Osteoblast (primary cell): ENCODE data around the gene SLC26A1. TPM values are rescaled to one million over a fixed set of nuclear protein-coding genes. Genes with fewer than 3 reads are reported as not detected.

Experiments
- DNase-seq: peaks from one replicate; pipeline ENCODE4 v3.0.0; 2011; ENCODE audit warnings: low spot score, mixed read lengths; ENCODE audit not compliant: insufficient read length; ENCODE audit errors: missing footprints
- H2AFZ ChIP-seq: 2 replicates; pipeline ENCODE4 v1.6.0; 2011; ENCODE audit warnings: mild to moderate bottlenecking, low read length
- H3K27ac ChIP-seq: 2 replicates; pipeline ENCODE4 v1.5.1; 2011; ENCODE audit warnings: mild to moderate bottlenecking, low read depth, low read length, moderate library complexity
- H3K27me3 ChIP-seq: 2 replicates; pipeline ENCODE4 v1.6.0; 2012; ENCODE audit warnings: mild to moderate bottlenecking, control low read depth, inconsistent platforms, low read length, moderate library complexity; ENCODE audit not compliant: insufficient read depth
- H3K36me3 ChIP-seq: 2 replicates; pipeline ENCODE4 v1.5.1; 2011; ENCODE audit warnings: mild to moderate bottlenecking, low read length, control low read depth, moderate library complexity; ENCODE audit not compliant: insufficient read depth
- H3K4me1 ChIP-seq: 2 replicates; pipeline ENCODE4 v1.5.1; 2011; ENCODE audit warnings: mild to moderate bottlenecking, low read length, control low read depth, moderate library complexity; ENCODE audit not compliant: insufficient read depth
- H3K4me2 ChIP-seq: 2 replicates; pipeline ENCODE4 v1.6.0; 2011; ENCODE audit warnings: mild to moderate bottlenecking, low read length; ENCODE audit not compliant: insufficient read depth
- H3K4me3 ChIP-seq: fragments of 200-600 bp; sonication (generic); 3 replicates; pipeline ENCODE4 v1.5.1; 2012; ENCODE audit warnings: mild to moderate bottlenecking, low read length, inconsistent platforms; ENCODE audit not compliant: insufficient read depth
- H3K79me2 ChIP-seq: 2 replicates; pipeline ENCODE4 v1.6.0; 2012; ENCODE audit warnings: mild to moderate bottlenecking, low read length, control low read depth, inconsistent platforms; ENCODE audit not compliant: insufficient read depth
- H3K9me3 ChIP-seq: 2 replicates; pipeline ENCODE4 v1.5.1; 2011; ENCODE audit warnings: low read depth, low read length, control low read depth
- H4K20me1 ChIP-seq: 2 replicates; pipeline ENCODE4 v1.6.0; 2012; ENCODE audit warnings: mild to moderate bottlenecking, low read length, control low read depth; ENCODE audit not compliant: insufficient read depth
- total RNA-seq: library from RNA; depleted of rRNA; stranded (reverse); fragments of >200 nt; gene quantifications from 2 replicates; pipeline ENCODE4 v1.2.3, GENCODE V29; 2012
- TF ChIP-seq, protein P1 (sequence below): IDR thresholded peaks from 2 replicates; pipeline ENCODE4 v1.5.1; 2011; ENCODE audit warnings: mild to moderate bottlenecking, low read depth, low read length, moderate library complexity; ENCODE audit errors: extremely low read depth

Gene SLC26A1
- total RNA-seq, 1 donor = 0.36 TPM

DNA sequence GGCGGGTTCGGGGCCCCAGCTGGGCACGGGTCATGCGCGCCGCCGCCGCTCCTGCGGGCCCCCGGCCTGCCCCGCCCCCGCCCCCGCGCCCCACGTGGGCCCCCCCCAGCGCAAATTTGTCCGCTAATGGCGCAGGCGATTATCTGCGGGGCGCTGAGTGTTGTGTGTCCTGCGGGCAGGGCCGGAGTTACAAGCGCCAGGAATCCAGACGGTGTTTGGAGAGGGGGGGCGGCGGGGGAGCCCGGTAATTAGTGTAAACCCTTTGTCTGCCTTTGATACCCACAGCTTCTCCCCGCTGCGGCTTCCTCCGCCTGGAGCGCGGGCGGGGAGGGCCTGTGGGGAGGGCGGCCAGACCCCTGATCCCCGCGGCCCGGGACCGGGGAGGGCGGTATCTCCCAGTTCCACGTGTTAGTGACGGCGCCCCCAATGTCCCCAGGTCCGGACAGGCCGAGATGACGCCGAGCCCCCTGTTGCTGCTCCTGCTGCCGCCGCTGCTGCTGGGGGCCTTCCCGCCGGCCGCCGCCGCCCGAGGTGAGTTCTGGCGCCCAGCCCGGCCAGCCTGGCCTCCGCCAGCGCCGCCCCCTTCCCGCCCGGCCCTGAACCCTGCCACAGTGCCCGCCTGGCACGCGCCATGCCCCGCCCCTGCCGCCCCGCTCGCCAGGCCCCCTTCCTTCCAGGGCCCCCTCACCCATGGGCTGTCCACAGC is 19.0 kb upstream of the SLC26A1 start:
- Histone ChIP-seq H3K4me2 (peak overlapping the region; percentile 70), H3K4me3 (peak overlapping the region; percentile 74), H3K27me3 (peaks cover 21% of the 10 kb centered on the region), H2AFZ (no peak overlapping the region), H3K9me3 (no peaks in the 10 kb centered on the region), H3K4me1 (peaks cover 18% of the 10 kb centered on the region), H3K79me2 (no peaks in the 10 kb centered on the region), H3K36me3 (peaks cover 3% of the 10 kb centered on the region), H4K20me1 (peaks cover 21% of the 10 kb centered on the region), H3K27ac (no peak overlapping the region)
- peak; percentile 96 for DNase-seq
- TF ChIP-seq, protein P1, sequence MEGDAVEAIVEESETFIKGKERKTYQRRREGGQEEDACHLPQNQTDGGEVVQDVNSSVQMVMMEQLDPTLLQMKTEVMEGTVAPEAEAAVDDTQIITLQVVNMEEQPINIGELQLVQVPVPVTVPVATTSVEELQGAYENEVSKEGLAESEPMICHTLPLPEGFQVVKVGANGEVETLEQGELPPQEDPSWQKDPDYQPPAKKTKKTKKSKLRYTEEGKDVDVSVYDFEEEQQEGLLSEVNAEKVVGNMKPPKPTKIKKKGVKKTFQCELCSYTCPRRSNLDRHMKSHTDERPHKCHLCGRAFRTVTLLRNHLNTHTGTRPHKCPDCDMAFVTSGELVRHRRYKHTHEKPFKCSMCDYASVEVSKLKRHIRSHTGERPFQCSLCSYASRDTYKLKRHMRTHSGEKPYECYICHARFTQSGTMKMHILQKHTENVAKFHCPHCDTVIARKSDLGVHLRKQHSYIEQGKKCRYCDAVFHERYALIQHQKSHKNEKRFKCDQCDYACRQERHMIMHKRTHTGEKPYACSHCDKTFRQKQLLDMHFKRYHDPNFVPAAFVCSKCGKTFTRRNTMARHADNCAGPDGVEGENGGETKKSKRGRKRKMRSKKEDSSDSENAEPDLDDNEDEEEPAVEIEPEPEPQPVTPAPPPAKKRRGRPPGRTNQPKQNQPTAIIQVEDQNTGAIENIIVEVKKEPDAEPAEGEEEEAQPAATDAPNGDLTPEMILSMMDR = no peak

DNA sequence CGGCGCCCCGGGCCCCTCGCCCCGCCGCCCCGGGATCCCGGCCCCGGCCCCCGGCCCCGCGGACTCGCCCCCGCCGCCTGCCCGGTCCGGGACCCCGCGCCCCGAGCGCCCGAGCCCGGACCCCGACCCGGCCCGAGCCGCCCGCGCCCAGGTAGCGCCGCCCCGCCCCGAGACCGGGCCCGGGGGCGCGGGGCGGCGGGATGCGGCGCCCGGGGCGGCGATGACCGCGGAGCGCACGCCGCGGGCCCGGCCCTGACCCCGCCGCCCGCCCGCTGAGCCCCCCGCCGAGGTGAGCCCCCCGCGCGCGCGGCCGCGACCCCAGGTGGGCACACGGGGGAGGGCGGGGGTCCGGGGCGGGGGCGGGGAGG is 18.4 kb upstream of the SLC26A1 start:
- Histone ChIP-seq H4K20me1 (peaks cover 21% of the 10 kb centered on the region), H3K4me1 (peaks cover 18% of the 10 kb centered on the region), H2AFZ (no peak overlapping the region), H3K27ac (no peak overlapping the region), H3K4me3 (no peak overlapping the region), H3K9me3 (peaks cover 2% of the 10 kb centered on the region), H3K27me3 (peaks cover 26% of the 10 kb centered on the region), H3K4me2 (no peak overlapping the region), H3K79me2 (no peaks in the 10 kb centered on the region), H3K36me3 (peaks cover 3% of the 10 kb centered on the region)
- TF ChIP-seq, protein P1 = no peak
- no peak for DNase-seq

DNA sequence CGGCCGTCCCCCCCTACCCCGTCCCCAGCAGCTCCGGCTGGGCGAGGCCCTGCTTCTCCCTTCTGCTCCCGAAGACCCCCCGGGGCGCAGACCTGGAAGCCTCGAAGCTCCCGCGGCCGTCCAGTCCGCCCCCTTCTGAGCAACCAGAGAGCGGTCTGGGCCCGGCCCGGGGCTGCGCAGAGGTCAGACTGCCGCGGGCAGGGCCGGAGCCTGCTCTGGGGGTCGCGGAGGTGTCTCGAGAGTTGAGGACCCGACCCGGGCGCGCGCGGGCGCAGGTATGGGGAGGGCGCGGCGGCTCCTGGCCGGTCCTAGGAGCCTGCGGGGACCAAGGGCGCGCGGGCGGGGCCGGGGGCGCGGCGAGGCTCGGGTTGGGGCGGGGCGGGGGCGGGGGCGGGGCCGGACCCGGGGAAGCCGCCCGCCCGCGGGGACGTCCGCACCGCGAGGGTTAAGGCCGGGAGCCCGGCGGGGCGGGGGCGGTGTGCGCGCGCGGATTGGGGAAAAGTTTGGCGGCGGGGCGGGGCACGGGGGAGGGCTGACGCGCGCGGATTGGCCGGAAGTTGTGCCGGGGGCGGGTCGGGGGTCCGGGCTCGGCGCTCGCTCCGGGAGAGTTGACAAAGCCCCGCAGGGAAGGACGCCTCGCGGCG is 17.9 kb upstream of the SLC26A1 start, which contains the start of gene FGFRL1:
TSS of gene FGFRL1 (plus strand) at position 605 of the 644 bp plus-strand sequence. CDS start 860 bp downstream, outside the sequence.
- Histone ChIP-seq H3K27ac (peak within 1 kb of the TSS; percentile 33), H3K9me3 (peaks cover 2% of the 10 kb centered on the region), H3K36me3 (peaks cover 3% of the 10 kb centered on the region), H2AFZ (peak within 1 kb of the TSS; percentile 77), H3K4me3 (peak within 1 kb of the TSS; percentile 74), H4K20me1 (peaks cover 17% of the 10 kb centered on the region), H3K4me2 (peak within 1 kb of the TSS; percentile 81), H3K27me3 (peaks cover 26% of the 10 kb centered on the region), H3K4me1 (peaks cover 18% of the 10 kb centered on the region), H3K79me2 (no peaks in the 10 kb centered on the region)
- TF ChIP-seq, protein P1 = no peak
- peak; percentile 100 for DNase-seq

DNA sequence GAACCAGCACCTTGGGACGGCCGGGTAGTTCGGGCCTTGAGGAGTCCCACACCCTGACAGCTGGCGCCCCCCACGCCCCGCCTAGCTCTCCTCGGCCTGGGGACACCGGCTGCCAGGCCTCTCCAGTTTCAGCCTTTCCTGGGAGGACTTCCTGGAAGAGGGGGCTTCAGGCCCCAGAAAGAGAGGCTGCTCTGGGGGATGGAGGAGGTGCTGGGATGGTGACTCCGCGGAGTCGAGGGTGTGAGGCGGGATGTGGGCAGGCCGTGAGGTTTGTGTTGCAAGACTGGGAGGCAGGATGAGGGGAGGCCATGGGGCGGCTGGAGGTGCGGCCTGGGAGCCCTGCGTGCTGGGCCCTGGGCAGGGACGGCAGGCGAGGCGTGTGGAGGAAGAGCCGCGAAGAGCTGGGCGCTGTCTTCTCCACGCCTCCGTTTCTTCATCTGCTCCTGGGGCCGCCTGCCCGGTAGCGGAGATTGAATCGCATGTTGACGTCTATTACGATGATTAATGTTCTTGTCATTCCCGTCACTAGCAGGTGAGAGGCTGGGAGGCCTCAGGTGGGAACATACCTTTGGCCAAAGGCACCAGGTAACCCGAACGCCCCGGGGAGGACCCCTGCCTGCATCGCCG is 17.3 kb upstream of the SLC26A1 start:
- H3K4me1 ChIP-seq = peaks cover 18% of the 10 kb centered on the region
- H3K27ac ChIP-seq = peak overlapping the region; percentile 33
- H2AFZ ChIP-seq = peak overlapping the region; percentile 77
- TF ChIP-seq, protein P1 = no peak
- H4K20me1 ChIP-seq = peaks cover 12% of the 10 kb centered on the region
- peaks cover 28% of the 10 kb centered on the region for H3K27me3 ChIP-seq
- H3K9me3 ChIP-seq = peaks cover 2% of the 10 kb centered on the region
- no peaks in the 10 kb centered on the region for H3K79me2 ChIP-seq
- H3K4me2 ChIP-seq = peak overlapping the region; percentile 81
- peaks cover 3% of the 10 kb centered on the region for H3K36me3 ChIP-seq
- peak overlapping the region; percentile 69 for H3K4me3 ChIP-seq
- peak; percentile 99 for DNase-seq
